A673 (cell line): ENCODE results near the gene ALPI. TPM values are rescaled to one million over a fixed set of nuclear protein-coding genes. Genes with fewer than 3 reads are reported as not detected.
"Not testable (repeated sequence)": the region's sequence is repeated elsewhere in the genome, so short reads cannot be mapped to it uniquely, and the experiment has no call there.

Experiments used
- BruUV-seq: library from RNA; stranded (reverse); fragments of 400-500 nt; replicated peaks from 2 replicates; lab custom pipeline; 2021; lab: Mats Ljungman, UMichigan
- CTCF ChIA-PET: fragments of 300-600 bp; sonication (Branson Sonifier 250); formaldehyde crosslinking; loops from one replicate; lab custom pipeline; 2022; ENCODE audit warnings: antibody characterized with exemption; lab: Charles Lee
- POLR2A ChIA-PET: fragments of 300-600 bp; sonication (Branson Sonifier 250); formaldehyde crosslinking; loops from one replicate; lab custom pipeline; 2022; ENCODE audit warnings: antibody characterized with exemption; ENCODE audit not compliant: low non-redundant PET; lab: Charles Lee
- DNase-seq: peaks from one replicate; pipeline ENCODE4 v3.0.0-alpha.2; 2015; ENCODE audit warnings: low spot score
- H3K27ac ChIP-seq: fragments of 200-600 bp; sonication (generic); 2 replicates; pipeline ENCODE4 v1.5.1; 2016; ENCODE audit warnings: mixed run types, low read depth, mild to moderate bottlenecking, mixed read lengths, antibody characterized with exemption, low read length; ENCODE audit not compliant: poor library complexity, severe bottlenecking
- H3K27me3 ChIP-seq: fragments of 200-600 bp; sonication (generic); replicated peaks from 2 replicates; pipeline ENCODE4 v1.6.1; 2017; ENCODE audit warnings: mixed run types, low read depth, mild to moderate bottlenecking, mixed read lengths, antibody characterized with exemption, low read length; ENCODE audit not compliant: insufficient read depth, poor library complexity
- H3K36me3 ChIP-seq: fragments of 200-600 bp; sonication (generic); 2 replicates; pipeline ENCODE4 v1.6.1; 2016; ENCODE audit warnings: mixed run types, mild to moderate bottlenecking, mixed read lengths, antibody characterized with exemption, low read length; ENCODE audit not compliant: insufficient read depth, poor library complexity, severe bottlenecking
- H3K4me1 ChIP-seq: fragments of 200-600 bp; sonication (generic); 2 replicates; pipeline ENCODE4 v1.6.1; 2017; ENCODE audit warnings: mixed run types, mild to moderate bottlenecking, mixed read lengths, antibody characterized with exemption, low read length; ENCODE audit not compliant: insufficient read depth, poor library complexity, severe bottlenecking
- H3K4me3 ChIP-seq: fragments of 200-600 bp; sonication (generic); 2 replicates; pipeline ENCODE4 v1.5.1; 2016; ENCODE audit warnings: low read depth, mixed run types, mild to moderate bottlenecking, mixed read lengths, low read length; ENCODE audit not compliant: poor library complexity, severe bottlenecking
- H3K9me3 ChIP-seq: fragments of 200-600 bp; sonication (generic); 2 replicates; pipeline ENCODE4 v1.6.1; 2016; ENCODE audit warnings: mixed run types, low read depth, mild to moderate bottlenecking, mixed read lengths, antibody characterized with exemption, low read length; ENCODE audit not compliant: poor library complexity, severe bottlenecking
- EZH2 ChIP-seq: fragments of 200-600 bp; sonication (generic); IDR thresholded peaks from 2 replicates; pipeline ENCODE4 v1.6.1; 2017; ENCODE audit warnings: borderline replicate concordance, low read depth, mild to moderate bottlenecking, mixed read lengths, antibody characterized with exemption, low read length; ENCODE audit not compliant: poor library complexity, severe bottlenecking
- intact Hi-C: fragments of 100-400 bp; cut with micrococcal nuclease; formaldehyde crosslinking; loops from one replicate; pipeline ENCODE4 v1.10.0; 2022; ENCODE audit not compliant: unreplicated experiment
- total RNA-seq: library from RNA; stranded (reverse); gene quantifications from 2 replicates; pipeline ENCODE4 v1.2.3, GENCODE V29; 2021
- TF ChIP-seq, protein P1 (sequence below): fragments of 300-800, 200-600 bp; sonication (generic); conservative IDR thresholded peaks from 2 replicates; pipeline ENCODE4 v1.5.1; 2017; ENCODE audit warnings: low read depth, mild to moderate bottlenecking, antibody characterized with exemption, low read length, moderate library complexity, mixed read lengths

The ALPI gene
- total RNA-seq, 1 experiment from 2014 or later: not detected

DNA sequence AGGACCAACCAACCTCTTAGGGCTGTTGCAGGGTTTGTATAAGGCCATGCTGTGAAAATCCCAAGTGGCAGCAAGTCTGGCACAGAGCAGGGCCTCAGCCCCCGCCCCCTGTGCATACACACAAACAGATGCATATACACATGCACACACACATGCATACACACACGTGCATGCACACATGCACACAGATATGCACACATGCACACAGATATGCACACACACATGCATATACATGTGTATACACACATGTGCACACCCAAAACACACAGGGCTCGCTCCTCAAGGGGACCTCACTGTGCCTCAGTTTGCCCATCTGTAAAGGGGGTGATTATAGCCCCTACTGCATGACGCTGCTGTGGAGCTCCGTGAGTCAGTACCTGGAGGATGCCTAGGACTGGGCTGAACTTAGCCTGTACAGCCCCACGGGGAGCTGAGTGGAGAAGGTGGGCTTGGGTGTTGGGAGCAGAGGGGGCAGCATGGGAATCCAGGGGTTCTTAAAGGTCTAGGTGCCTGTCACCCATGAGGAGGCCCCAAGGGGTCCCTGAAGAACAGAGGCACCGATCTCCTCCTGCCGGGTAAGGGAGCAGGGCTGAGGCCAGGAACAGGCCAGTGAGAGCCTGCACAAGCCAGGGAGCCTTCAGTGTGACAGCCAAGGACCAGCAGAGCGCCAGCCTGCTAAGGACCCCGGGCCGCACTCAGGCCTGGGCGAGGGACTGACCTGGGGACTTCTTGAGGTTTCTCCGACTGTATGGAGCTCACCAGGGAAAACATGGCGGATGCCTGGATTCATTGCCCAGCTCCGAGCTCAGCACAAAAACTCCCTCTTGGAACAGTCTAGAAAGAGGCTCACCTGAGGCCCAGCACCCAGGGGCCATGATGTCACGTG is 24.0 kb upstream of the ALPI start:
- CTCF ChIA-PET: no interaction called here
- DNase-seq: no peak
- intact Hi-C loops: no loop called here
- POLR2A ChIA-PET: no interaction called here
- H3K9me3 ChIP-seq: no peaks in the 10 kb centered on the region
- no peaks in the 10 kb centered on the region for H3K4me1 ChIP-seq
- BruUV-seq: no TSS peak
- H3K27ac ChIP-seq: no peak overlapping the region
- TF ChIP-seq EZH2: no peak
- TF ChIP-seq, protein P1, sequence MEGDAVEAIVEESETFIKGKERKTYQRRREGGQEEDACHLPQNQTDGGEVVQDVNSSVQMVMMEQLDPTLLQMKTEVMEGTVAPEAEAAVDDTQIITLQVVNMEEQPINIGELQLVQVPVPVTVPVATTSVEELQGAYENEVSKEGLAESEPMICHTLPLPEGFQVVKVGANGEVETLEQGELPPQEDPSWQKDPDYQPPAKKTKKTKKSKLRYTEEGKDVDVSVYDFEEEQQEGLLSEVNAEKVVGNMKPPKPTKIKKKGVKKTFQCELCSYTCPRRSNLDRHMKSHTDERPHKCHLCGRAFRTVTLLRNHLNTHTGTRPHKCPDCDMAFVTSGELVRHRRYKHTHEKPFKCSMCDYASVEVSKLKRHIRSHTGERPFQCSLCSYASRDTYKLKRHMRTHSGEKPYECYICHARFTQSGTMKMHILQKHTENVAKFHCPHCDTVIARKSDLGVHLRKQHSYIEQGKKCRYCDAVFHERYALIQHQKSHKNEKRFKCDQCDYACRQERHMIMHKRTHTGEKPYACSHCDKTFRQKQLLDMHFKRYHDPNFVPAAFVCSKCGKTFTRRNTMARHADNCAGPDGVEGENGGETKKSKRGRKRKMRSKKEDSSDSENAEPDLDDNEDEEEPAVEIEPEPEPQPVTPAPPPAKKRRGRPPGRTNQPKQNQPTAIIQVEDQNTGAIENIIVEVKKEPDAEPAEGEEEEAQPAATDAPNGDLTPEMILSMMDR: no peak
- peaks cover 4% of the 10 kb centered on the region for H3K27me3 ChIP-seq
- H3K36me3 ChIP-seq: no peaks in the 10 kb centered on the region
- no peak overlapping the region for H3K4me3 ChIP-seq

DNA sequence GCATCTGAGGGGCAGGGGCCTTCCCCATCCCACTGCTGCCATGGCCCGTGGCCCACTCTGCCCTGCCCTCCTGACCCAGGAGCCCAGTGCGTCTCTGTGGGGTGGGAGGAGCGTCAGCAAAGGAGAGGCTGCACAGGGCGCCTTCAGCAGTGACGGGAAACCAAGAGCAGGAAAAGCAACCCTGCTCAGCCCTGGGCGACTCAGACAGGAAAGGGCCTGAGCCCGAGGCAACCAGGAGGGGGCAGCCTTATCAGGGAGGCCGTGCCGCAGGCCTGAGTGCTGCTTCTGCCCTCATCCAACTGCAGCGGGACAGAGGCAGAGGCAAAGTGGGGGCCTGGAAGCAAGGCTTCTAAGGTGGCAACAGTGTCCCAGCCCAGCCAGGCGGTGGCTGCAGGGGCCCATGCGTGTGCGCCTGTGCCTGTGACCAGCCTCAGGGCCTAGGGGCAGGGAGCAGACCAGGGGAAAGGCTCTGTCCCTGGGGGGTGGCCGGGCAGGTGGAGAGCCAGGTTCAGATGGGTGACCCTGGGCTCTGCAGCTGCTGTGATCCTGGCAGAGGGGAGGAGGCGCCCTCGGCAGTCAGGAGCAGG is 23.3 kb upstream of the ALPI start:
- H3K4me3 ChIP-seq: no peak overlapping the region
- BruUV-seq: no TSS peak
- TF ChIP-seq, protein P1: no peak
- no peak for TF ChIP-seq EZH2
- no peak overlapping the region for H3K27ac ChIP-seq
- H3K9me3 ChIP-seq: no peaks in the 10 kb centered on the region
- H3K36me3 ChIP-seq: no peaks in the 10 kb centered on the region
- intact Hi-C loops: no loop called here
- CTCF ChIA-PET: no interaction called here
- no peaks in the 10 kb centered on the region for H3K4me1 ChIP-seq
- peaks cover 3% of the 10 kb centered on the region for H3K27me3 ChIP-seq
- POLR2A ChIA-PET: no interaction called here
- DNase-seq: no peak

DNA sequence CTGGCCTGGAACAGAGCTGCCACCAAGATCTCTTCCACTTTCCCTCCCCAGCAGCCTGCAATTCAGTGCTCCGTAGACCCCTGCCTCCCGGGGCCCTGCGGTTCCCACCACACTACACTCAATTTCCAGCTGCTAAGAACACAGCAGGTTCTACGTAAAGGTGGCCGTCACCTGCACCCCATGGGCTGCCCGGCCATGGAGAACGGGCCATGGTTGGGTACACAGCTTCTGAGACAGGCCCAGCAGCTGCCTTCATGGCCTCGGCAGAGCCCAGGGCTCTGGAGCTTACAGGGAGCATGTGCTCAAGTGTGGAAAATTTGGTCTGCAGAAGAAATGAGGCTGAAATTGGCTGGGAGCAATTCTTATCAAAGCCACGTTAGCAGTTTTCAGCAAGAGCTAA is 22.3 kb upstream of the ALPI start:
- intact Hi-C loops, CTCF ChIA-PET: not testable (repeated sequence)

More for the DNA sequence above, 22.3 kb upstream of the ALPI start:
- H3K27me3 ChIP-seq, H3K27ac ChIP-seq, H3K4me3 ChIP-seq, H3K4me1 ChIP-seq, H3K36me3 ChIP-seq, H3K9me3 ChIP-seq, POLR2A ChIA-PET, DNase-seq, BruUV-seq: not testable (repeated sequence)
